Measurements from ENCODE around the gene DARS1.

The DARS1 gene

GRCh38 chr2:135916207-135916606, 69.2 kb downstream of the DARS1 start:
- H3K4me1 ChIP-seq: no peaks in the 10 kb centered on the region
- H3K4me3 ChIP-seq (ENCODE audit: low read depth, low read length): no peak overlapping the region
- no peak for DNase-seq
- H3K9me3 ChIP-seq: no peaks in the 10 kb centered on the region
- no peaks in the 10 kb centered on the region for H3K36me3 ChIP-seq
- no peaks in the 10 kb centered on the region for H3K27me3 ChIP-seq
- TF ChIP-seq CTCF (IDR thresholded peaks at IDR 0.05; ENCODE audit: low read depth, low read length): peak; percentile 10; the same call in 1 of the 2 replicates

GRCh38 chr2:135914485-135914884, 70.9 kb downstream of the DARS1 start:
- Histone ChIP-seq H3K9me3 (no peaks in the 10 kb centered on the region), H3K36me3 (no peaks in the 10 kb centered on the region), H3K4me1 (no peaks in the 10 kb centered on the region), H3K4me3 (ENCODE audit: low read depth, low read length) (no peak overlapping the region), H3K27me3 (no peaks in the 10 kb centered on the region)
- DNase-seq: no peak
- no peak for TF ChIP-seq CTCF (IDR thresholded peaks at IDR 0.05; ENCODE audit: low read depth, low read length)

GRCh38 chr2:135913727-135914365, 71.6 kb downstream of the DARS1 start:
- Histone ChIP-seq H3K4me1 (no peaks in the 10 kb centered on the region), H3K36me3 (no peaks in the 10 kb centered on the region), H3K9me3 (no peaks in the 10 kb centered on the region), H3K4me3 (ENCODE audit: low read depth, low read length) (no peak overlapping the region), H3K27me3 (no peaks in the 10 kb centered on the region)
- peak; percentile 12 for DNase-seq
- TF ChIP-seq CTCF (IDR thresholded peaks at IDR 0.05; ENCODE audit: low read depth, low read length): peak; percentile 60

GRCh38 chr2:135909976-135910375, 75.5 kb downstream of the DARS1 start:
- Histone ChIP-seq H3K4me1 (no peaks in the 10 kb centered on the region), H3K27me3 (no peaks in the 10 kb centered on the region), H3K36me3 (no peaks in the 10 kb centered on the region), H3K9me3 (no peaks in the 10 kb centered on the region), H3K4me3 (ENCODE audit: low read depth, low read length) (no peak overlapping the region)
- no peak for TF ChIP-seq CTCF (IDR thresholded peaks at IDR 0.05; ENCODE audit: low read depth, low read length)
- DNase-seq: no peak

GRCh38 chr2:135905679-135906078, 79.7 kb downstream of the DARS1 start:
- Histone ChIP-seq H3K36me3 (no peaks in the 10 kb centered on the region), H3K4me3 (ENCODE audit: low read depth, low read length) (no peak overlapping the region), H3K4me1 (no peaks in the 10 kb centered on the region), H3K9me3 (no peaks in the 10 kb centered on the region), H3K27me3 (no peaks in the 10 kb centered on the region)
- TF ChIP-seq CTCF (IDR thresholded peaks at IDR 0.05; ENCODE audit: low read depth, low read length): no peak
- DNase-seq: no peak

GRCh38 chr2:135904341-135904989, 81.0 kb downstream of the DARS1 start:
- Histone ChIP-seq H3K4me1 (no peaks in the 10 kb centered on the region), H3K36me3 (no peaks in the 10 kb centered on the region), H3K27me3 (no peaks in the 10 kb centered on the region), H3K9me3 (no peaks in the 10 kb centered on the region), H3K4me3 (ENCODE audit: low read depth, low read length) (no peak overlapping the region)
- DNase-seq: no peak
- no peak for TF ChIP-seq CTCF (IDR thresholded peaks at IDR 0.05; ENCODE audit: low read depth, low read length)
